Measurements from ENCODE around the gene GHITM.

GRCh38 chr10:84159076-84159685, 19.9 kb downstream of the GHITM start:
- TF ChIP-seq YY1 (IDR thresholded peaks at IDR 0.05; ENCODE audit: extremely low read depth, insufficient replicate concordance, low read depth, low read length), result no peak
- TF ChIP-seq CTCF (IDR thresholded peaks at IDR 0.05 in 2 of 3, conservative IDR thresholded peaks at IDR 0.05 in 1 of 3; ENCODE audit: borderline replicate concordance in 1 of 3, insufficient read depth in 1 of 3, low read depth in 2 of 3, low read length in 2 of 3), result no peak
- TF ChIP-seq REST (IDR thresholded peaks at IDR 0.05; ENCODE audit: low read depth), result no peak
- no peak for TF ChIP-seq POLR2AphosphoS5 (IDR thresholded peaks at IDR 0.05; ENCODE audit: low read depth, low read length)
- TF ChIP-seq POLR2A (IDR thresholded peaks at IDR 0.05; ENCODE audit: borderline replicate concordance, extremely low read depth, insufficient read depth, insufficient read length), result no peak
- no peak for TF ChIP-seq RAD21 (IDR thresholded peaks at IDR 0.05; ENCODE audit: low read depth)
- TF ChIP-seq ZFX (IDR thresholded peaks at IDR 0.05), result no peak
- TF ChIP-seq EZH2 (IDR thresholded peaks at IDR 0.05), result no peak
- TF ChIP-seq ZNF274 (IDR thresholded peaks at IDR 0.05; ENCODE audit: low read depth, low read length), result no peak
- TF ChIP-seq SIN3A (IDR thresholded peaks at IDR 0.05; ENCODE audit: low read depth), result no peak
